HepG2 (cell line): Measurements from ENCODE around the gene ZBTB32. TPM values are rescaled to one million over a fixed set of nuclear protein-coding genes. Genes with fewer than 3 reads are reported as not detected.

Experiments used
- FOXA3 ChIP-seq: IDR thresholded peaks from 2 replicates; pipeline ENCODE4 v1.6.1; 2016; ENCODE audit warnings: missing genetic modification reagents, missing compliant biosample characterization
- IKZF4 ChIP-seq: sonication (generic); formaldehyde crosslinking; IDR thresholded peaks from 2 replicates; pipeline ENCODE4 v1.5.1; 2020; ENCODE audit warnings: borderline replicate concordance, mild to moderate bottlenecking, low read depth, missing genetic modification reagents; ENCODE audit errors: not compliant biosample characterization
- KDM5B ChIP-seq: sonication (generic); formaldehyde crosslinking; IDR thresholded peaks from 2 replicates; pipeline ENCODE4 v1.4.0; 2020; ENCODE audit warnings: missing genetic modification reagents, mild to moderate bottlenecking, borderline replicate concordance
- KLF11 ChIP-seq: IDR thresholded peaks from 2 replicates; pipeline ENCODE4 v1.6.1; 2016; ENCODE audit warnings: missing compliant biosample characterization
- MTERF4 ChIP-seq: sonication (generic); formaldehyde crosslinking; IDR thresholded peaks from 2 replicates; pipeline ENCODE4 v1.8.0; 2023; ENCODE audit warnings: mild to moderate bottlenecking, missing genetic modification reagents
- PATZ1 ChIP-seq: sonication (generic); formaldehyde crosslinking; IDR thresholded peaks from 2 replicates; pipeline ENCODE4 v1.4.0; 2020; ENCODE audit warnings: missing genetic modification reagents
- SAP130 ChIP-seq: IDR thresholded peaks from 2 replicates; pipeline ENCODE4 v1.6.1; 2016; ENCODE audit warnings: low read depth
- SP2 ChIP-seq: sonication (generic); formaldehyde crosslinking; IDR thresholded peaks from 2 replicates; pipeline ENCODE4 v1.5.1; 2020; ENCODE audit warnings: mild to moderate bottlenecking, missing genetic modification reagents
- U2AF1 ChIP-seq: fragments of 200-400 bp; formaldehyde crosslinking; optimal IDR thresholded peaks from 2 replicates; pipeline ENCODE3; 2017; ENCODE audit warnings: mild to moderate bottlenecking, low read depth, low read length
- ZFP62 ChIP-seq: sonication (generic); formaldehyde crosslinking; IDR thresholded peaks from 2 replicates; pipeline ENCODE4 v1.4.0; 2020; ENCODE audit warnings: missing genetic modification reagents
- ZMAT3 ChIP-seq: sonication (generic); formaldehyde crosslinking; conservative IDR thresholded peaks from 2 replicates; pipeline ENCODE4 v1.7.0; 2021; ENCODE audit warnings: missing genetic modification reagents
- ZNF225 ChIP-seq: sonication (generic); formaldehyde crosslinking; IDR thresholded peaks from 2 replicates; pipeline ENCODE4 v1.4.0; 2020; ENCODE audit warnings: mild to moderate bottlenecking, missing genetic modification reagents
- ZNF232 ChIP-seq: sonication (generic); formaldehyde crosslinking; IDR thresholded peaks from 2 replicates; pipeline ENCODE4 v1.4.0; 2020; ENCODE audit warnings: missing genetic modification reagents, borderline replicate concordance
- ZNF274 ChIP-seq: sonication (generic); formaldehyde crosslinking; IDR thresholded peaks from 2 replicates; pipeline ENCODE4 v1.5.1; 2020; ENCODE audit warnings: mild to moderate bottlenecking, missing genetic modification reagents
- ZNF44 ChIP-seq: sonication (generic); formaldehyde crosslinking; IDR thresholded peaks from 2 replicates; pipeline ENCODE4 v1.5.1; 2020; ENCODE audit warnings: mild to moderate bottlenecking, missing genetic modification reagents
- ZNF441 ChIP-seq: sonication (generic); formaldehyde crosslinking; IDR thresholded peaks from 2 replicates; pipeline ENCODE4 v1.7.0; 2021; ENCODE audit warnings: missing genetic modification reagents, borderline replicate concordance
- ZNF556 ChIP-seq: sonication (generic); formaldehyde crosslinking; IDR thresholded peaks from 2 replicates; pipeline ENCODE4 v1.4.0; 2020; ENCODE audit warnings: mild to moderate bottlenecking, missing genetic modification reagents, borderline replicate concordance
- ZNF768 ChIP-seq: sonication (generic); formaldehyde crosslinking; IDR thresholded peaks from 2 replicates; pipeline ENCODE4 v1.4.0; 2020; ENCODE audit warnings: missing genetic modification reagents
- ZSCAN9 ChIP-seq: IDR thresholded peaks from 2 replicates; pipeline ENCODE4 v1.6.1; 2016; ENCODE audit warnings: borderline replicate concordance
- polyA plus RNA-seq, 8 experiments: library from polyadenylated mRNA; depleted of rRNA in 3 of 8; stranded (reverse) in 7 of 8; unstranded in 1 of 8; fragments of >200 nt; fragmentation: Illumina TruSeq in 4 of 8; extraction: Trizol in 4 of 8; gene quantifications; 2 replicates each; pipeline versions ENCODE4 v1.2.1 to v1.2.3, GENCODE V29; 2011 to 2016; ENCODE audit warnings: low read depth in 4 of 8, missing spikeins in 1 of 8, mixed read lengths in 1 of 8; ENCODE audit not compliant: insufficient read depth in 1 of 8
- total RNA-seq, 5 experiments: library from RNA; depleted of rRNA; stranded (reverse); fragments of >200 nt; fragmentation: Illumina TruSeq; extraction: Trizol; gene quantifications; 2 replicates each; pipeline ENCODE4 v1.2.3, GENCODE V29; 2016; ENCODE audit warnings: low read depth in 1 of 5
- TF ChIP-seq, protein P1 (sequence below): sonication (generic); formaldehyde crosslinking; IDR thresholded peaks from 2 replicates; pipeline ENCODE4 v1.5.0; 2020; ENCODE audit warnings: mild to moderate bottlenecking, low read depth, missing genetic modification reagents, borderline replicate concordance
- TF ChIP-seq, protein P2 (sequence below), 2 experiments: sonication (generic) in 1 of 2; formaldehyde crosslinking in 1 of 2; IDR thresholded peaks; 2 replicates each; pipeline versions ENCODE4 v1.6.1 to v1.9.0; 2014 to 2022; ENCODE audit warnings: antibody characterized with exemption in 1 of 2, borderline replicate concordance in 1 of 2, inconsistent platforms in 1 of 2, low read depth in 1 of 2, missing genetic modification reagents in 1 of 2

The ZBTB32 gene
- total and polyA plus RNA-seq, 2 of the 13 experiments (the other 11 are each of a cell fraction or from before 2014, with no cell fraction given) = not detected

GRCh38 chr19:35673121-35673804 is 31.1 kb upstream of the ZBTB32 start (continued):
- TF ChIP-seq ZNF556 (CRISPR knock-in tag) (peak; percentile 33; the same call in 1 of the 2 replicates), ZNF274 (peak; percentile 39; the same call in 1 of the 2 replicates), ZNF232 (CRISPR knock-in tag) (no peak), PATZ1 (CRISPR knock-in tag) (peak; percentile 50), ZNF225 (CRISPR knock-in tag) (0 out of 2 replicates have a peak, but pooled peaks have one; percentile 38), KLF11 (CRISPR knock-in tag) (no peak), SP2 (CRISPR knock-in tag) (no peak), ZNF44 (CRISPR knock-in tag) (0 out of 2 replicates have a peak, but pooled peaks have one; percentile 17), ZMAT3 (CRISPR knock-in tag) (no peak), ZNF768 (CRISPR knock-in tag) (peak; percentile 93), IKZF4 (peak; percentile 16), KDM5B (CRISPR knock-in tag) (peak; percentile 16; the same call in 1 of the 2 replicates), ZNF441 (CRISPR knock-in tag) (no peak), ZSCAN9 (no peak), U2AF1 (no peak), ZFP62 (CRISPR knock-in tag) (no peak), FOXA3 (CRISPR knock-in tag) (no peak), SAP130 (CRISPR knock-in tag) (peak; percentile 31; the same call in 1 of the 2 replicates), MTERF4 (no peak)
- TF ChIP-seq, protein P1, sequence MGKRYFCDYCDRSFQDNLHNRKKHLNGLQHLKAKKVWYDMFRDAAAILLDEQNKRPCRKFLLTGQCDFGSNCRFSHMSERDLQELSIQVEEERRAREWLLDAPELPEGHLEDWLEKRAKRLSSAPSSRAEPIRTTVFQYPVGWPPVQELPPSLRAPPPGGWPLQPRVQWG (CRISPR knock-in tag) = no peak
- TF ChIP-seq, protein P2, sequence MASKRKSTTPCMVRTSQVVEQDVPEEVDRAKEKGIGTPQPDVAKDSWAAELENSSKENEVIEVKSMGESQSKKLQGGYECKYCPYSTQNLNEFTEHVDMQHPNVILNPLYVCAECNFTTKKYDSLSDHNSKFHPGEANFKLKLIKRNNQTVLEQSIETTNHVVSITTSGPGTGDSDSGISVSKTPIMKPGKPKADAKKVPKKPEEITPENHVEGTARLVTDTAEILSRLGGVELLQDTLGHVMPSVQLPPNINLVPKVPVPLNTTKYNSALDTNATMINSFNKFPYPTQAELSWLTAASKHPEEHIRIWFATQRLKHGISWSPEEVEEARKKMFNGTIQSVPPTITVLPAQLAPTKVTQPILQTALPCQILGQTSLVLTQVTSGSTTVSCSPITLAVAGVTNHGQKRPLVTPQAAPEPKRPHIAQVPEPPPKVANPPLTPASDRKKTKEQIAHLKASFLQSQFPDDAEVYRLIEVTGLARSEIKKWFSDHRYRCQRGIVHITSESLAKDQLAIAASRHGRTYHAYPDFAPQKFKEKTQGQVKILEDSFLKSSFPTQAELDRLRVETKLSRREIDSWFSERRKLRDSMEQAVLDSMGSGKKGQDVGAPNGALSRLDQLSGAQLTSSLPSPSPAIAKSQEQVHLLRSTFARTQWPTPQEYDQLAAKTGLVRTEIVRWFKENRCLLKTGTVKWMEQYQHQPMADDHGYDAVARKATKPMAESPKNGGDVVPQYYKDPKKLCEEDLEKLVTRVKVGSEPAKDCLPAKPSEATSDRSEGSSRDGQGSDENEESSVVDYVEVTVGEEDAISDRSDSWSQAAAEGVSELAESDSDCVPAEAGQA (IDR thresholded peaks at IDR 0.05; ENCODE audit: low read depth) = no peak
- TF ChIP-seq, protein P2 (CRISPR knock-in tag; IDR thresholded peaks at IDR 0.05; ENCODE audit: borderline replicate concordance) = no peak
